NAMALWA (cell line): Measurements from ENCODE around the gene ZNRF2.
A peak's percentile ranks its signal among the peaks of the same experiment; 100 is the strongest.
"Not testable (repeated sequence)": the region's sequence is repeated elsewhere in the genome, so short reads cannot be mapped to it uniquely, and the experiment has no call there.

Experiments
- DNase-seq: peaks from one replicate; pipeline ENCODE4 v3.0.0-alpha.2; 2015; ENCODE audit warnings: low spot score

ZNRF2 gene

DNA sequence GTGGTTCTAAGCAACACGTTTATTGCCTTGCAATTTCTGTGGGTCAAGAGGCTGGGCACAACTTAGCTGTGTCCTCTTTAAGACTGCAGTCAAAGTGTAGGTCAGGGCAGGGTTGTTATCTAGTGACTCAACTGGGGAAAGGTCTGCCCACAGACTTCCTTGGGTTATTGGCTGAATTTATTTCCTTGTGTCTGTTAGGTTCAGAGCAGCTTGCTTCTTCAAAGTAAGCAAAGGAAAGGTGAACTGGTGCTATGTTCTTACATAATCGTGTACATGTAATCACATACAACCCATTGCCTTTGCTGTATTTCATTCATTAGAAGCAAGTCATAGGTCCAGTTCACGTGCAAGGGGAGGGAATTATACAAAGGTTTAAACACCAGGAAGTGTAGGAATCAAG, 5.9 kb downstream of the ZNRF2 start:
- not testable (repeated sequence) for DNase-seq

DNA sequence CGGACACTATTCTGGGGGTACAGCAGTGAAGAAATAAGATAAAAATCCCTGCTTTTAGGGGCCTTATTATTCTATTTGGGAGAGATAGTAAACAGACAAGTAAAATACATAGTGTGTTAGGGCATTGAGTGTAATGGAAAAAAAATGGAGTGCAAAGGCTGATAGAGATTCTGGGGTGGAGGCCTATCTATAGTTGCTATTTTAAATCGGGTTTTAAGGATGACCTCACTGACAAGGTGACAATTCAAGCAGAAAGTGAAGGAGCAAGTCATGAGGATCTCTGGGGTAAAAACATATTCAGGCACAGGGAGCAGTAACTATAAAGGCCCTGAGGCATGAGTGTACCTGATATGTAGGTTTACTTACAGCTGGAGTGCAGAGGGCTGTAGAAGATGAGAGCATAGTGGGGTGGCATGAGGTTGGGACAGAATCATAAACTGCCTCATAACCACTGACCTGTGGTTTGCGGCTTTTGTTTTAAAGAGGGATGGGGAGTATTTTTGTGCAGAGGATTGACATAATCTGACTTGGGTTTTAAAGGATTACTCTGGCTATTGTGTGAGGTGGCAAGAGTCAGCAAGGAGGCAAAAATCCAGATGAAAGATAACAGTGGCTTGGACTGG, 8.1 kb downstream of the ZNRF2 start:
- DNase-seq = not testable (repeated sequence)

DNA sequence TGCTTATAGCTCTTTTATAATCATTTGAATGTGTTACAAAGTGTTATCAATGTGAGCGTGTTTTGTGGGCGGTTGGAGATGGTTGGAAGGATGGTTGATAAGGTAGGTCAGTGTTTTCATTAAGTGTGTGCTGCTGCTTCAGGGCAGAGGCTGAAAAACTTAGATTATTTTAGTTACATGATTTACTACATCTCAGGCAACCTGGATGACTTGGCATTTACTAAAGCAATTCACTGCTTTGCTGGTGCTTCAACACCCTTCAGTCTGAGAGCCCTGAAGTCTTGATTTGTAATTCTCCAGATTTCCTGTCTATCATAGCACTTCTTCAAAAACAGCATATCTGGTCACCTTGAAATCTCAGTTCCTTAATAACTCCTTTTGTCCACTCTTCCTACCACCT, 11.9 kb downstream of the ZNRF2 start:
- not testable (repeated sequence) for DNase-seq

DNA sequence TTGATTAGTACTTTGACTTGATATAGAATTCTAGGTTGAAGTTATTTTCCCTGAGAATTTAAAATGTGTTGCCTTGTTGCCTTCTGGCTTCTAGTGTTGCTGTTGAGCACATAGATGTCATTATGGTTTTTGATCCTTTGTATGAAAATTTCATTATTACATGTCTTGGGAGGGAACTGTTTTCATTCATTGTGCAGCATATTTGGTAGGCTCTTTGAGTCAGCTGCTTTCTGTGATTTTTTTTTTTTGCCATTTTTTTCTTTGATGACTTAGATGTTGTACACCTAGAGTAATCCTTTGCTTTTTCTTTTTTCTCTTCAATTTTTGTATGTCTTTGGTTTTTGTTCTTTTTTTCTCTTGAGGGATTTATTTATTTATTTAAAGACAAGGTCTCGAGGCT, 13.1 kb downstream of the ZNRF2 start:
- DNase-seq = not testable (repeated sequence)

DNA sequence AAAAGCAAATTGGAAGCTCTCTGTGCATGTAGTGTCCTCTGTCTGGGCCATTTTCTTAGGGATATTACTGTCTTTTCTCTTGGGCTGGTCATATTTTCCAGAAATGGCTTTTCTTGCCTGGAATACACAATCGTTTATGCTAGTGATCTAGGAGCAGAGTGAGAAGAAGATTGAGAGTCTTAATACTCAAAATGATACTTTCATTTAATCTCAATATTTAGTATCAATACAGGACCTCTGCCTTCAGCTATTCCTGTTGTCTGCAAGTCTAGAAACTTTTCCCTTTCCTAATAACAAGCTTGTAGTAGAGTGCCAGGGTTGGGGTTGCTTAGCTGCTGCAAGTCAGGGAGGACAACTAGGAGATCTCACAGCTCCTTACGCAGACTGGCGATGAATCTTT, 14.0 kb downstream of the ZNRF2 start:
- not testable (repeated sequence) for DNase-seq

DNA sequence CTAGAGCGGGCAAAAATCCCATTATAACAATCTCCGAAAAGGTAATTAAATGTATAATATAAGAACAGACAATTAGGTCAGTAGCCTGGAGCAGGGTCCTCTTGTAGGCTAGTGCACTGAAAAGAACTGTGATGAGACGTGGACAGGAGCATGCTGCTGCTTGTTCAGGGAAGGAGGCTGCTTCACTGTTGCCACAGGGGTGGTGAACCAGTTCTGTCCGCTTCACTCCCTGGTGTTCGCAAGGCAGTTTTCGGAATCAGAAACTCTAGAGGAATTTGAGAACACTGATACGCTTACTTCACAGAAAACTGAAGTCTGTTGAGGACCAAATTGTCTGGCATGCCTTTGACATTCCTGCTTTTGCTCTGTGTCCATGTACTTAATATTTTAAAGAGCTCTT, 17.4 kb downstream of the ZNRF2 start:
- DNase-seq = no peak

DNA sequence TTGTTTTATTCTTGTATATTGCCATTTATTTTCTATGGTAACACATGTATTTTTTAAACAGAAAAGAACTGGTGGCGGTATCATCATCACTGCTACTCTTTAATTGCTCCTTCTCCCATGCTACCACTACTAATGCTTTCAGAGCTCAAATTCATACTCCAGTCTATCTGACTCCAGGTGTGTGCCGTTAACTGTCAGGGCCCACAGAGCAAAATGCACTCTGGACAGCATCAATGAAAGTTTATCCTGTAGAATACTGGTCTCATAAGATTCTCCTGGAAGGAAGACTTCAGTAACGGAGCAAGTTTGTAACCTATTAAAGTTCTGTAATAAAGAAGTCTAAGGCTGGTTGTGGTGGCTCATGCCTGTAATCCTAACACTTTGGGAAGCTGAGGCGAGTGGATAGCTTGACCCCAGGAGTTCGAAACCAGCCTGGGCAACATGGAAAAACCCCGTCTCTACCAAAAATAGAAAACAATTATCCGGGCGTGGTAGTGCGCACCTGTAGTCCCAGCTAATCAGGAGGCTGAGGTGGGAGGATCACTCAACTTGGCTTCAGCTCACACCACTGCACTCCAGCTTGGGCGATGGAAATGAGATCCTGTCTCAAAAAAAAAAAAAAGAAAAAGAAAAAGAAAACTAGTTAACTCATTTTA, 18.4 kb downstream of the ZNRF2 start:
- no peak for DNase-seq

DNA sequence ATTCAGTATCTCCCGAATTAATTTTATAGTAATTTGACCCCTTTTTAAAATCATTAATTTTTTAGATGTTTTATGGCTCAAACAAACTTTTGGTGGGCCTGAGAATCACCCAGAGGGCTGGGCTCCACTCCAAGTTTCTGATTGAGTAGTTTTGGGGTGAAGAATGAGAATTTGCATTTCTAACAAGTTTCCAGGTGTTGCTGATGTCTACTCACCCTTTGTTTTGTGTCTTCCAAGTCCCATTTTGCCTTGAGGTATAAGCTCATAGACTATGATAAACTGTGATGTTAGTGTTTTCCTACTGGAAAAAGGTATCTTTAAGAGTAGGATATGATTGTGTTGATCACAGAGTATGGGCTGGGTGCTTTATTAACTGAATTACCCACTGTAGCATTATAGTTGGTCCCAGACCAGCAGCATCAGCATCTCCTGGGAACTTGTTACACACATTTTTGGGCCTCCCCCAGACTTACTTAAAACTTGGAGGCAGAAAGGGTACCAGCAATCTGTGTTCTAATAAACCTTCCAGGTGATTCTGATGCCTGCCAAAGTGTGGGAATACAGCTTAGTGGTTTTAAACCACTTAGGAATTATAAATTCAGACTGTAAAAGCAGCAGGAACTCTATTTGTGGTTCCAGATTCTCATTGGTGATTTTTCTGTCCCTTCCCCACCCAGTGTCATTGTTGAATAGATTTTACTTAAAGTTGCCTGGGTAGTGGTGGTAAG, 19.1 kb downstream of the ZNRF2 start:
- DNase-seq = no peak

DNA sequence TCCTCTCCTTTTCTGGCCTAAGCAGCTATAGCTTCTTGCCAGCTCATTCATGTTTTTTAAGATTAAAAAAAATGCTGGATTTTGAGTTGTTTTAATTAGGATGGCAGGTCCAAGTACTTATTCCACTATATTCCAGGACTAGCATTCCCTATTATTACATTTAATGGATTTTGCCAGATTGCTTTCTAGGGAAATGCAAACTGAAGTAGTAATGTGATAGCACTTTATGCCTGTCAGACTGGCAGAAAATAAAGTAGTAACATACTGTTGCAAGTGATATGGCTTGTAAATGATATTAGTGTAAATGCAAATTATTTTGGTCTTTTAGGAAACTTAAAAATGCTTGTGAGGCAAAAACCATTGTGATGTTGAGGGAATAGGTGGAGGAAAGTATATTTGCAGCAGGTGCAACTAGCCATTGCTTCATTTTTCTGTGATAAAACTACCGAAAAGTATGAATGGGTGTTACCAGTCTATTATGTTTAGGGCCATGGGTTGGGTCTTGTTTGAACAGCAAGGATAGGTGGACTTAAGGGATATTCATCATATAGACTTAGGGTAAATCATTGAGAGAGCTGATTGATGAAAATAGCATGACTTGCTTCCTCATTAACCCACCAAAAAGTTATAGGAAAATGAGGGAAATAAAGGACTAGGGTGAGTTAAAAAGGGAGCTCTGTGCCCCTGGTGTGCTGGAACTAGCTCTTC, 19.9 kb downstream of the ZNRF2 start:
- no peak for DNase-seq

DNA sequence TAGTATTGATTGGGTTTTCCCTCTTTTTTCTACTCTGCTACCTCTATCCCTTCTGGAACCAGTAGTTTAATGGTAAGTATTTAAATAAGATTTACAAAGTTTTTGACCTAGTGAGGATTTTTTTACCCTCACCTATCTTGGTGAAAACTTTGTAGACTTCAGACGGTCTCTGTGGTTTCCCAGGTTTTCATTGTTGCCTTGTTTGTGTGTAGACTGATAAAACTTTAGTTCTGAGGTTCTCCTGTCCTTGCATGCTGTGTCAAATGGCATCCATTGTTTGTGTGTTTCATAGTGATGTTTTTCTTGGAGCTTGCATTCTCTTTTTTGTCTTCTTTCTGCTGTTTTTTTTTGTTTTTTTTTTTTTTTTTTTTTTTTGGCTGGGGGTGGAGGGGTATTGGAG, 22.6 kb downstream of the ZNRF2 start:
- DNase-seq = no peak

DNA sequence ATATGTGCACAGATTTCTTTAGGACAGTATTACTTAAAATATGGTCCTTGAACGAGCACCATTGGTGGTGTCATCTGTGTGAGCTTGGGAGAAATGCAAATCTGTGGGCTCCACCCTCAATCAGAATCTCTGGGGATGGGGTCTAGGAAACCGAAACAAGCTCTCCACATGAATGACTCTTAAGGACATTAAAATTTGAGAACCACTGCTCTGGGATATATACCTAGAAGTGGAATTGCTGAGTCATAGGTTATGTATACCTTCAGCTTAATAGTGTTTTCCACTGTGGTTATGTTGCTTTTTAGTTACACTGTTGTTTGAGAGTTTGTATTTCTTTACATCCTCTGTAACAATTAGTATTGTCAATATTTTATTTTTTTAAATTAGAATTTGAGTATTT, 24.0 kb downstream of the ZNRF2 start:
- DNase-seq = peak; percentile 51

DNA sequence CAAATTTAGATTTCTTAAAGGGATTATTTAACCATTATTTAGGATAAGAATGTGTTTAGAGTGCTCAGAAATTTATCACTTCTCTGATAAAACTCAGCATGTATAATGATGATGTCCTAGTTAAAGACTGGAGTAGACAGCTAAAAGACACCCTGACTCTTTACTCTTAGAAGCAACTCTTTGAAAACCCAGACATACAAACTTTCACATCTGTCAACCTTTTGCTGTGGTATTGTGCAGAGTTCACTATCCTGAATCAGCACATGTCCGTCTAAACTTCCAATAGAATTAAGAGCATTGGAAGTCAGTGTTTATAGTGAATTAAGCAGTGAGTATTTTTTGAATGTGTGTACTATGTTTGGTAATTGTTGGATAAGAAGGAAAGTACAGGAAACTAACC, 24.9 kb downstream of the ZNRF2 start:
- no peak for DNase-seq

DNA sequence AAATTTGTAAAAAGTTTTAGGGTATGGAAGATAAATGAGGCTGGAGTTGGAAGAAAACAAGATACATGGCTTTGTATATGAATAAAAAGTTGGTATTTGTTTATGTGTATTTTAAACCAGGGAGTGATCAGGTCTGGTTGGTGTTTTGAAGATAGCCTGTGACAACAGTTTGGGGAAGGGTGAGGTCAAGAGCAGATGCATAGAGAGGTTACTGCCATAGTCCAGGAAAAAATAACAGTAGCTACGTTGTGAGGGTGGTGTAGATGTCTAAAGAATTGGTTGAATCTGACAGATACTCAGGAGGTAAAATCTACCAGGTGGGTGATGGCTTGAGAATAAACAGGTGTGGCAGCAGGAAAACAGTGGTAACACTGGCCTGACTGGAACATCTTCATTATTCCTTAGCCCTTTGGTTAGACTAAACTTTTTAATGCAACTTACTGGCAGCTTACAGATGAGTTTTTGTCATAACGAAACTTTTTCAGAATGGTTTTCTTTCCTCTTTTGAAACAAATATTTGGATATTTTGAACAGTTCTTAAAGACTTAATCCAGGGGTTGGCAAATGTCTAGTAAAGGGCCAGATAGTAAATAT, 25.5 kb downstream of the ZNRF2 start:
- DNase-seq = no peak

DNA sequence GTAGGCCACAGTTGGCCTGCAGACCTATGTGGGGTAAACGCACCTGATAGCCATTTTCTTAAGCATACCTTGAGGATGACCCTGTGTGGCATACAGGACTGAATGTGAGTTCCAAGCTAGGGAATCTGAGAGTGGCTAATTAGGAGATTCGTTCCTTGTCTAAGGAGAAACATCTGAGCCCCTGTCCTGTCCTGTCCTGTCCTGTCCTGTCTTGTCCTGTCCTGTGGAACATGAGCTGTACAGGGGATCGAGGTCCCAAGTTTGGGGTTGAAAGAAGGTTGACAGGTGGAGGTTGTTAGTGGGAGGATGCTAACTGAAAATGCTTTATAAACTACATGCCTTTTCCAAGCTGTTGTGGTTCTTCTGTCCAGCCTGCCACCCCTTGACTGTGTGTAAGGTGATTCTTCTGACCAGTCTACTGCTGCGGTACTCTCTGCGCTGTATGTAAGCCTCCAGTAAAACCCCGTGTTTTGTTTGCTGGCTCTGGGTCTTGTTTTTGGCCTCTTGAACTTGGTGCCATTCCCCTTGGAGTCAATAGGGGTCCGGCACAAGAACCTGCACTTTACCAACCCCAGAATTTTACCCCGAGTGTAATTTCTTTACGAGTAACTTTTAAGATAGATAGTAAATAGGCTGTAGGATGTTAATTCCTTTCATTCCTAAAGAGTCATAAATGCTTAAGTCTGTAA, 26.4 kb downstream of the ZNRF2 start:
- DNase-seq = no peak

DNA sequence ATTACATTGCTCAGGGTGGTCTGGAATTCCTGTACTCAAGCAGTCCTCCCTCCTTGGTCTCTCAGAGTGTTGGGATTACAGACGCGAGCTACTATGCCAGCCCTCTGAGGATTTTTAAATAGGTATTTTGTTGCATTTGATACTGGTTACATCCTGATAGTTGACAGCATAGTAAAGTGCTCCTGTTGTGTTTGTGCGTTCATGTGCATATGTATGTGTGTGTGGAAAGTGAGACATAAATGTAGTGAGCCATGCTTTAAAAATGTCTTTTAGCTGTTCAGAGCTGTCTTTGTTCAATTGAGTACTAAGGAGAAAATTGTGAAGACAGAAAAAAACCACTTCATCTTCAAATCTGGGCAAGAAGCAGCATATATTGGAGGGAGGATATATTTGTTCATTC, 27.8 kb downstream of the ZNRF2 start:
- DNase-seq = no peak

DNA sequence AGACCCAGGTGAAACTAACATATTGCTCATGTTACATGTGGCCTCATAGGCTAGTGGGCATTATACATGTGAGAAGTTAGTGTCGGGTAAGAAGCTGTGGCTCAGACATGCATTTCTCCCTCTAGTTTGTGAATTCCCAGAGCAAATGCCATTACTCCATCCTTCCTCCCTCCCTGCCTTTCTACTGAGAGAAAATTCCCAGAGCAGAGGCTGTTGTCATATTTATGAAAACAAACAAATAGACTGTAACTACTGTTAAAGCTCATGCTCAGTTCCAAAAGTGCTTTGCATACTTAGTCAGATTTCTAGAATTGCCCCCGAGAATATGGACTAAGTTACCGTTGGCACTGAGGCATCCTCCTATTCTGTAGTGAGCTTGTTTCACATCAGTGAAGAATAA, 29.0 kb downstream of the ZNRF2 start:
- DNase-seq = no peak

DNA sequence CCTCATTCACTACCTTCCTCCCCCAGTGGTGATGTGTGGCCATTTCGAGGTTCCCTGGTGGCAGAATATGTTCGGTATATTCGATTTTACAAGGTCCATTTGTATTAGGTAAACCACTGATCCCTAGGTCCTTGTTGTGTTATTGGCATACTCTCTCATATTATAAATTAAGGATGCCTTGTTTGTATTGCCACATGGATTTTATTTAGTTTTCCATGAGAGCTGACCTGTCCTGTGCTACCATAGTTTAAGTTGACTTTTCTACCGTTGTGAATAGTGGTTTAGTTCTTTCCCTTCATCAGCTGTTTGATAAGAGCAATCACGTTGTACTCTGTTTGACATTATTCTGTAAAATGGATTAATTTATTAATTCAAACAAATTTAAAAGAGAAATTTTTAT, 29.4 kb downstream of the ZNRF2 start:
- DNase-seq = no peak

DNA sequence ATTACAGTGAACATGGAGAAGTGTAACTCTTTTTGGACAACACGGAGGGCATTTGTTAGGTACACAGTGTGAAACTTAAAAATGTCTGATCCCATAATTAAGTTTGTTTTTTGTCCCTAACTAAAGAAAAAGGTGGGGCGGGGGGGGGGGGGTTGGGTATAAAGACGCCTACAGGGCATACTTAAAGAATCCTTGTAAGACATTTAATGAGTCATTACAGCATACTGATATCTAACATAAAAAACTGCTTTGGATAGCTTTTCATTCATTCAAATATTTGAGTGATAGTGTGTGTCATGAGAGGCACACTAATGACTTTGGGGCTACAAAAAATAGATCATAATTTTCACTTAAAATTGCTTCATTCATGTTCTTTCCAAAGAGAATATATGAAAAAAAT, 31.2 kb downstream of the ZNRF2 start:
- no peak for DNase-seq

DNA sequence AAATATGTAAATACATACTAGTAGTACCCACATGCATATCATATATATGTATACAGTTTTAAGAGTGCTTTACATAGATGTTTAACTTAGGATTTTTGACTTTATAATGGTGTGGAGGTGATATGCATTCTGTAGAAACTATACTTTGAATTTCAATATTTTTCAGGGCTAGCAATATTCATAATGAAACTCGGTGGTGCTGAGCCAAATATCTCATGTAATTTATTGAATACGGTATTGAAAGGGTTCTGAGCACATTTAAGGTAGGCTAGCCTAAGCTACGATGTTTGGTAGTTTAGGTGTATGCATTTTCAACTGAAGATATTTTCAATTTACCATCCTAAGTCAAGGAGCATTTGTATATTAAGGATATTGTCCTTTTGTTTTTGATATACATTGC, 36.0 kb downstream of the ZNRF2 start:
- no peak for DNase-seq

DNA sequence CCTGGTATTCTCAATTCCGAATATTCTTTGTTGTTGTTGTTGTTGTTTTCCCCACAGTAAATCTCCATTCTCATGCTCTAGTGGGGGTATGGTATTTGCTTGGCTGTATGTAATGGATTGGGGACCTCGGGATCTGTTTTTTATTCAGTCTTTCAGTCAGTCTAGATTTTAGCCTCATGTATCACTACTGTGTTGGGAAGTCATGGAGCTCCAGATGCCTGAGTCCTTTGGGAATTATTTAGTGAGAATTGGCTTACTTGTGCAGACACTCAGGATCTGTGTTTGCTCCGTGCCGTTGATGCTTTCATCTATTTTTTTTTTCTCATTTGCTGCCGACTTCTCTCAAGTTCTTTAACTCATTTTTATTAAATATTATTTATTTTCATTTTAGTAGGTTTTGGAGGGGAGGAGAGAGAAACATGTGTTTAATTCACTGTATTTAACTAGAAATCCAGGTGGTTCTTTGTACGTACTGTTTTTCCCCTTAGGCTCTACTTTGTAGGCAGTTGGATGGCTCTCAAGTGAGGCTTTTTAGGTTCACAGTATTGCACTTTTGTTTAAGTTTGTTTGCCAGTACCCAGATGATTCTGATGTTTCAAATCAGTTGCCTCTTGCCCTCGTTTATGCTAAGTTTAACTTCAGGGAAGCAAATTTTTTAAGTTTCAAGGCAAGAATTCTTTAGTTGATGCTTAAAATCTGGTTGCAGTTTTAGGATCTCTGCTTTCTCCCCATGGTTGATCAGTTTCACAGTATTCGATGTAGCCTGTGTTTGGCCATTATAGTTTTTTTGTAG, 36.9 kb downstream of the ZNRF2 start:
- peak; percentile 66 for DNase-seq

DNA sequence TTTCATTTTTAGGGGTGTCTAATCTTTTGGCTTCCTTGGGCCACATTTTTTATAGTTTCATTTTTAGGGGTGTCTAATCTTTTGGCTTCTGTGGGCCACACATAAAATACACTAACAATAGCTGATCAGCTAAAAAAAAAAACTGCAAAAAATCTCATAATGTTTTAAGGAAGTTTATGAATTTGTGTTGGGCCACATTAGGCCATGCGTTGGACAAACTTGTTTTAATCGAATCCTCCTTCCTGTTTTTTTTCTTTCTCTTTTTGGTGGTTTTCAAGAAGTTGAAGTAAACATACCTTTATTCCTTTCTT, 37.4 kb downstream of the ZNRF2 start:
- DNase-seq = no peak
